Fibroblast of skin of left quadriceps (primary cell): ENCODE data around the gene RGL3.
"Not testable (repeated sequence)": the region's sequence is repeated elsewhere in the genome, so short reads cannot be mapped to it uniquely, and the experiment has no call there.

Experiments
- DNase-seq, 2 experiments: peaks; one replicate each; pipeline ENCODE4 v3.0.0-alpha.2; 2013; ENCODE audit warnings: low read depth in 2 of 2

RGL3 gene, protein sequence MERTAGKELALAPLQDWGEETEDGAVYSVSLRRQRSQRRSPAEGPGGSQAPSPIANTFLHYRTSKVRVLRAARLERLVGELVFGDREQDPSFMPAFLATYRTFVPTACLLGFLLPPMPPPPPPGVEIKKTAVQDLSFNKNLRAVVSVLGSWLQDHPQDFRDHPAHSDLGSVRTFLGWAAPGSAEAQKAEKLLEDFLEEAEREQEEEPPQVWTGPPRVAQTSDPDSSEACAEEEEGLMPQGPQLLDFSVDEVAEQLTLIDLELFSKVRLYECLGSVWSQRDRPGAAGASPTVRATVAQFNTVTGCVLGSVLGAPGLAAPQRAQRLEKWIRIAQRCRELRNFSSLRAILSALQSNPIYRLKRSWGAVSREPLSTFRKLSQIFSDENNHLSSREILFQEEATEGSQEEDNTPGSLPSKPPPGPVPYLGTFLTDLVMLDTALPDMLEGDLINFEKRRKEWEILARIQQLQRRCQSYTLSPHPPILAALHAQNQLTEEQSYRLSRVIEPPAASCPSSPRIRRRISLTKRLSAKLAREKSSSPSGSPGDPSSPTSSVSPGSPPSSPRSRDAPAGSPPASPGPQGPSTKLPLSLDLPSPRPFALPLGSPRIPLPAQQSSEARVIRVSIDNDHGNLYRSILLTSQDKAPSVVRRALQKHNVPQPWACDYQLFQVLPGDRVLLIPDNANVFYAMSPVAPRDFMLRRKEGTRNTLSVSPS

DNA sequence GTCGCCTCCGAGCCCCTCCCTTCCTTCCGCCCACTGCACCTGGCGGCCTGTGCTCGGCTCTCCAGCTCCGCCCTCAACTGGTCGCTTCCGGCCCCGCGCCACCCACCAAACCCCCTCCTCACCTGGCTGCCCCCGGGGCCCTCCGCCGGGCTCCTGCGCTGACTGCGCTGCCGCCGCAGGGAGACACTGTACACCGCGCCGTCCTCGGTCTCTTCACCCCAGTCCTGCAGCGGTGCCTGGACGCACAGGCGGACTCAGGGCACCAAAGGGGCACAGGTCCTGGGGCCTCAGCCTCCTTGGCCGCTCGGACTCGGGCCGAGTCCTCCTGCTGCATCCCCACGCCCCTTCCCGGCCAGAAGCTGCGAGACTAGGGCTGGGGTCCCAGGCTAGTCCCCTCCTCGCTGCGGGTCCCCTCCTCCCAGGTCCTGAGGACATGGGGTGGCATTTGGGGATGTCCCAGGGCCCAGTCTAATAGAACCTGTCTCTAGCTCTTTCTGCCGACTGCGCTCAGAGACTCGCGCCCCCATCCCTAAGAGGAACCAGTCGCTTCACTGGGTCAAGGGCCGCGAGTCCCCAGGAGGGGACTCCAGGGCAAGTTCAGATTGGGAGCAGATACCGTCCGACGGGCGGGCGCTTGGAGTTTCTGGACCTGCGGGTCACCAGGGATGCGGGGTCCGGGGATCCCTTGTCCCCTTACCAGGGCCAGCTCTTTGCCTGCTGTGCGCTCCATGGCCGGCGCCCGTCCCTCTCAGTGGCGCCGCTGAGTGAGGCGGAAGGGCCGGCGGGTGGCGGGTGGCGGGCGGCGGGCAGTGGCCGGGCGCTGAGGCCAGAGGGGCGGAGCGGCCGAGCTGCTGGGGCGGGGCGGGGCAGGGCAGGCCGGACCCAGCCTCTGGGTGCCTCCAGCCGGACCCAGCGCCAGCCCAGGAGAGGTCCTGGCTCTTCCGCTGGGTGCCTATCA lies at the start of gene RGL3:
TSS of gene RGL3 (minus strand) at position 766 of the 958 bp plus-strand sequence. CDS start at position 730, 36 bp downstream.
- DNase-seq, result no peak

DNA sequence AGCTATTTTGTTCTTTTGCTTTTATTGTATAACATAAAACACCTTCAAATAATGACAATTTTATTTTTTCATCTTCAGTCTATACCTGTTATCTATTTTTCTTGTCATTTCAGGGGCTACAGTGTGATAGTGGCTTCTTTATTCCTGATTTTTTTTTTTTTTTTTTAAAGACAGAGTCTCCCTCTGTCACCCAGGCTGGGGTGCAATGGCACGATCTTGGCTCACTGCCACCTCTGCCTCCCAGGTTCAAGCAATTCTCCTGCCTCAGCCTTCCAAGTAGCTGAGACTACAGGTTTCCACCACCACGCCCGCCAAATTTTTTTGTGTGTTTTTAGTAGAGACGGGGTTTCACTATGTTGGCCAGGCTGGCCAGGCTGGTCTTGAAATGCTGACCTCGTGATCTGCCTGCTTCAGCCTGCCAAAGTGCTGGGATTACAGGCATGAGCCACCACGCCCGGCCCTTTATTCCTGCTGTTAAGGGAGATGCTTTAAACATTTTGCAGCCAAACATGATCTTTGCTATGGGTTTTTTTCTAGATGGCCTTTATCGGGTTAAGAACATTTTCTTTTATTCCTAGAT lies 49.2 kb upstream of the RGL3 start:
- DNase-seq, result not testable (repeated sequence)

DNA sequence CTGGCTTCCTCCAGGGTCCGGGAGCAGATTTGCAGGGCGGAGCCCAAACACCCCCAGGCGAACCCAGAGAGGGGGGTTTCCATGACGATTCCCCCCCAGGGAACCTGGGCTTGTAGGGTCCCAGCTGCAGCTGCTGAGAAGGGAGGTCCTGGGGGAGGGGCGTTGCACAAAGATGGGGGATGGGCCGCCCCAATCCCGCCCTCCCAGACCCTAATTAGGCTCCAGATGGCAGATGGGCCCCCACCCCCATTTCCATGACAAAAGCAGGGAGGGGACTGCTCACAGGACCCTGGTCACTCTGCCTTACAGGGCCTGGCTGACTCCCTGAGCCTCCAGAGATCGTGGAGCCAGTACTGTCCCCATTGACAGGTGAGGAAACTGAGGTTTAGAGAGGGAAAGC lies 46.5 kb upstream of the RGL3 start:
- no peak for DNase-seq

DNA sequence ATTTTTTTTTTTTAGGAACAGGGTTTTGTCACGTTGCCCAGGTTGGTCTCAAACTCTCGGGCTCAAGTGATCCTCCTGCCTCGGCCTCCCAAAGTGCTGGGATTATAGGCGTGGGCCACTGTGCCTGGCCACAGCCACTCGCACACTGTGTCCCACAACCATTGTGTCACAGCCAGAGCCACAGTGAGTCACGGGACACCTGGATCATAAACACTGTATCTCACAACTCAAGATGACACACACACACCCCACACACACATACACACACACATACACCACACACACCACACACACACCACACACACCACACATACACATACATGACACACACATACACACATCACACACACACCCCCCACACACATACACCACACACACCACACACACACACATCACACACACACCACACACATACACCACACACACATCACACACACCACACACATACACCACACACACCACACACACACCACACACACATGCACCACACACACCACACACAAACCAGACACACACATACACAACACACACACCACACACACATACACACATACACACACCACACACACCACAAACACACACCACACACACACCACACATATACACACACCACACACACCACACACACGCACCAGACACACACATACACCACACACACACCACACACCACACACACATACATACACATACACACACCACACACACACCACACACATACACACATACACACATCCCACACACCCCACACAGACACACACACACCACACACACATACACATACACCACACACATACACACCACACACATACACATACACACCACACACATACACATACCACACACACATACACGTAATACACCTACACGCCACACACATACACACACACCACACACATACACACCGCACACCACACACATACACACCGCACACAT lies 45.5 kb upstream of the RGL3 start:
- no peak for DNase-seq

DNA sequence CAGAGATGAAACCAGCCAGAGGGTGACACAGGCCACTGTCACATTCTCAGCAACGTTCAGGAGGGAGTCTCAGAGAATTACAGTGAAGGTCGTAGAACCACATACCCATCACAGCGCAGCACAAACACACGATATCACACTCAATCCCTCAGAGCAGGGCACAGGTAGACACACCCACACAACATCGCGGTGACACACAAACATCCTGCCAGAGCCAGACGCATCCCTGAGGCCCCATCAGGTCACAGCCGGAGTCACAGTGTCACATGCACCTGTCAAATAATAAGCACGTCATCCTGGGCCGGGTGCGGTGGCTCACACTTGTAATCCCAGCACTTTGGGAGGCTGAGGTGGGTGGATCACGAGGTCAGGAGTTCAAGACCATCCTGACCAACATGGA lies 44.3 kb upstream of the RGL3 start:
- no peak for DNase-seq

DNA sequence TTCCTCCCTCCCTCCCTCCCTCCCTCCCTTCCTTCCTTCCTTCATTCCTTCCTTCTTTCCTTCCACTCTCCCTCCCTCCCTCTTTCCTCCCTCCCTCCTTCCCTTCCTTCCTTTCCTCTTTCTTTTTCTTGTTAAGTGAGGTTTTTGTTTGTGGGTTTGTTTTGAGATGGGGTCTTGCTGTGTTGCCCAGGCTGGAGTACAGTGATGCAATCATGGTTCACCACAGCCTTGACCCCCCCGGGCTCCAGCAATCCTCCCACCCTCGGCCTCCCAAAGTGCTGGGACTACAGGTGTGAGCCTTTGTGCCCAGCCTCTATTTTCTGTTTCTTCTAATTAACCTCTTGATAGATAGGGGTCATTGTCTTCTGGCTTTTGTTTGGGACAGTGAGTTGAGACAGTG lies 42.3 kb upstream of the RGL3 start:
- DNase-seq, result no peak

DNA sequence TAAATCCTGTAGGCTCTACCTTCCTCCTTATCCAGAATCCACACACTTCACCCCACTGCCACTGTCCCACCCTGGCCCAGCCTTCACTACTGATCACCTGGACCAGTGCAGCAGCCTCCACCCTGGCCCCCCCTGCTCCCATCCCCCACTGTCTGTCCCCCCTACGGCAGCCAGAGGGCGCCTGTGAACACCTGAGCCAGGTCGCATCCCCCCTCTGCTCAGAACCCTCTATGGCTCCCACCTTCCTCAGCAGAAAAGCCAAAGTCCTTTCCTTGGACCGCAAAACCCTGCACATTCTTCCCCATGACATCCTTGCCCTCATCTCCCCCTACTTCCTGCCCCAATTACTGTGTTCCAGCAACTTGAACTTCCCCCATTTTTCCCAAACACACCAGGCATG lies 41.1 kb upstream of the RGL3 start:
- no peak for DNase-seq

DNA sequence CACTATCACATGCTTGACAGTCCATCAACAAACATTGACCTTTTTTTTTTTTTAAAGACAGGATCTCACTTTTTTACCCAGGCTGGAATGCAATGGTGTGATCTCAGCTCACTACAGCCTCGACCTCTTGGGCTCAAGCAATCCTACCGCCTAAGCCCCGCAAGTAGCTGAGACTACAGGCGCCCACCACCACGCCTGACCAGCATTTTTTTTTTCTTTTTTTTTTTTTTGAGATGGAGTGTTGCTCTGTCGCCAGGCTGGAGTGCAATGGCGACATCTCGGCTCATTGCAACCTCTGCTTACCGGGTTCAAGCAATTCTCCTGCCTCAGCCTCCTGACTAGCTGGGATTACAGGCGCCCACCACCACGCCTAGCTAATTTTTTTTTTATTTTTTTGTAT lies 39.8 kb upstream of the RGL3 start:
- not testable (repeated sequence) for DNase-seq

DNA sequence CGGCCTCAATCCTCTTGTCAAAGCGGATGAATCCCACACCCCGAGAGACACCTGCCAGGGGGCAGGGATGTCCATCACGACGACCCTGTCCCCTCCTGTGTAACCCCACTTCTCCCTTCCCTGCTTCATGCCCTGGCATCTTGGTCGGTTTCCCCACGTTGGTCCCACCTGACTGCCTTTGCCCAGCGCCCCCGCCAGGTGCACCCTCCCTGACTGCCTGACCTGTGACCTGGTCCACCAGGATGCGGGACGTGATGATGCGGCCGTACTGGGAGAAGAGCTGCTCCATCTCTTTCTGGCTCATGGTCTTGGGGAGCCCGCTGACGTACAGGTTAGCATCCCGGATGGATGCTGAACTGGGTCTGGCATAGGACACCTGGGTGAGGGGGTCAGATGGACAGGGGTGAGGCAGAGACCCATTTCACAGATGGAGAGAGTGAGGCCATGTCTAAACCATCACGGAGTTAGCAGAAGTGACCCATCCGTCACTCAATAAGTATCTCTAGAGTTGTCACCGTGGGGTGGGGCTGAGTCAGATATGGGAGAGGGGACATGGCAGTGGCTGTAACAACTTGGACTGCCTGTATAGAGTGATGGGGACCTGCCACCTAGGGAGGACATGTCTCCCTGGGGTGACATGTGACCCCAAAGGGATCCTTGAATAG lies 39.3 kb upstream of the RGL3 start:
- no peak for DNase-seq

DNA sequence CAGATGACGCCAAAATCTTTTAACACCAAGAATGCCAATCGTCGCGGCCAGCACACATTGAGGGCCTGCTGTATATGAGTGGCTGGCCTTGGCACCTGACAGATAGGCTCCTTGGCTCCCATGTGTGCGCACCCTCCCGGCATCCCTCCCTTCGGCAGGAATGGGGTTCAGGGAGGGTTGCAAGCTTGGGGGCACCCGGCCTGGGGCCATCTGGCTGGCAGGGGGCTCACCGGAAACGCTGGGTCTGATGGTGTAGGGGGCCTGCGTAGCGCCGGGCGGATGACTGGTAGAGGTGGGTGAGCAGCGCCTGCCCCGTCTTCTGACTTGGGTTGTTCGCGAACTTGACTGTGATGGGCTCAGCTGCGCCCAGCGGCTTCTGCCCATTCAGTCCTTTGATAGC lies 38.7 kb upstream of the RGL3 start:
- no peak for DNase-seq

DNA sequence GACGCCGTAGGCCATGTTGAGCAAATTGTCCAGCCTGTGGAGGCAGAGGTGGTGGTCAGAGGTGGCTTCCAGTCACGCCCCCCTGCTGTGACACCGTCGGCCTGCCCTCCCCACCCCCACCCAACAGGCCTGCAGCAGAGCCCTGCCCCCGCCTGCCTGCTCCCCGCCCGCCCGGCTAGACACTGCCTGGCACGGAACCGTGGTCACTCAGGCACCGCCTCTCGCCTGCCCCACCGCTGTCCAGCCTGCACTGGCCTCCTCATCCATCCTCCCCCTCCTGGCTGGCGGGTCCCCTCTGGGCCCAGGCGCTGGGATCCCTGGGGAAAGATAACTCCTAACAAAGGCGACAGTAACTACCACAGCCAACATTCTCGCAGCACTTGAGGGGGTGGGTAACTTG lies 38.0 kb upstream of the RGL3 start:
- no peak for DNase-seq

DNA sequence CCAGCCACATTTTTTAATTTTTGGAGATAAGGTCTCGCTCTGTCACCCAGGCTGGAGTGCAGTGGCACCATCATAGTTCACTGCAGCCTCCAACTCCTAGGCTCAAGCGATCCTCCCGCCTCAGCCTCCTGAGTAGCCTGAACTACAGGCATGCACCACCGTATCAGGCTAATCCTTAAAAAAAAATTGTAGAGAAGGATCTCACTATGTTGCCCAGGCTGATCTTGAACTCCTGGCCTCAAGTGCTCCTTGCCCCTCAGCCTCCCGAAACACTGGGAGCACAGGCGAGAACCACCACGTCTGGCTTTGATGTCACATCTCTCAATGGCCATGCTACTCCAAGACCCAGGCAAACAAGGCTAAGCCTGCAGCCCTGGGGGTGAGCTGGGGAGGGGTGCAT lies 37.5 kb upstream of the RGL3 start:
- DNase-seq, result no peak

DNA sequence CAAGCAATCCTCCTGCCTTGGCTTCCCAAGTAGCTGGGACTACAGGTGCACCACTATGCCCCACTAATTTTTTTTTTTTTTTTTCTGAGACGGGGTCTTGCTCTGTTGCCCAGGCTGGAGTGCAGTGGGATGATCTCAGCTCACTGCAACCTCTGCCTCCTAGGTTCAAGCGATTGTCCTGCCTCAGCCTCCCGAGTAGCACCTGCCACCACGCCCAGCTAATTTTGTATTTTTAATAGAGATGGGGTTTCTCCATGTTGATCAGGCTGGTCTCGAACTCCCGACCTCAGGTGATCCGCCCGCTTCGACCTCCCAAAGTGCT lies 36.1 kb upstream of the RGL3 start:
- DNase-seq, result not testable (repeated sequence)

DNA sequence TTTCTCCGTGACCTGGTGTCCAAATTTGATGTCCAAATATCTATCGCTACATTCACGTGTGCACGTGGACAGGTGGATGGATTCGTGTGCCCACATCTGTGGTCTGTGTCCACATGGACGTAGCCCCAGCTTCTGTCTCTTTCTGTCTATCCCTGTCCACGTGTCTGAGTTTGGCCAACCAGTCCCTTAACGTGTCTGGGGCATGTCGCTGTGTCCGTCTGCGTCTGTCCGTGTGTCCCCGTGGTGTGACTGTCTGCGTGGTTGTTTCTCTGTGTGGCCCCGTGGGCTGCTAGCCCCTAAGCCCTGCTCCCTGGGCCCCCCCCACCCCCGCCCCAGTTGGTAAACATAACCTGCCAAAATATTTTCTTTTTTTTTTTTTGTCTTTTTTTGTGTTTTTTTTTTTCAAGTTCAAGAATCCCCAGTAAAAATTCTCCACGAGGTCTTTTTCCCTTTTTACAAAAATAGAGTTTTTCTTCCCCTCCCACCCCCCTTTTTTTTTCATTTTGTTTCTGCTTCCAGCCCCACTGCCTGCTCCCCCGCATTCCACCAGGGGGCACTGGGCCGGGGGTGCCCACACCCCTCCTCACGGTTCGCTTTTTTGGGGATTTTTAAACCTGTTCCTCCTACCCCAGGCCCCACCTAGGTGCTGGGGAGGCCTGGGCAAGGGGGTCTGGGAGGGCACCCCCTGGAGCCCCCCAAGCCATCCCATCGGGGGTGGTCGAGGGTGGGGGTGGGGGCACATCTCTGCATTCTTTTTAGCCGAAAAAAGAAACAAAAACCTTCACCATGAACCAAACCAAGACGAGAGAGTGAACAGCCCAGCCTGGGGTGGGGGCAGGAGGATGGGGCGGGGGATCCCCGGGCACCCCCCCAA lies 34.6 kb upstream of the RGL3 start:
- DNase-seq, result no peak

DNA sequence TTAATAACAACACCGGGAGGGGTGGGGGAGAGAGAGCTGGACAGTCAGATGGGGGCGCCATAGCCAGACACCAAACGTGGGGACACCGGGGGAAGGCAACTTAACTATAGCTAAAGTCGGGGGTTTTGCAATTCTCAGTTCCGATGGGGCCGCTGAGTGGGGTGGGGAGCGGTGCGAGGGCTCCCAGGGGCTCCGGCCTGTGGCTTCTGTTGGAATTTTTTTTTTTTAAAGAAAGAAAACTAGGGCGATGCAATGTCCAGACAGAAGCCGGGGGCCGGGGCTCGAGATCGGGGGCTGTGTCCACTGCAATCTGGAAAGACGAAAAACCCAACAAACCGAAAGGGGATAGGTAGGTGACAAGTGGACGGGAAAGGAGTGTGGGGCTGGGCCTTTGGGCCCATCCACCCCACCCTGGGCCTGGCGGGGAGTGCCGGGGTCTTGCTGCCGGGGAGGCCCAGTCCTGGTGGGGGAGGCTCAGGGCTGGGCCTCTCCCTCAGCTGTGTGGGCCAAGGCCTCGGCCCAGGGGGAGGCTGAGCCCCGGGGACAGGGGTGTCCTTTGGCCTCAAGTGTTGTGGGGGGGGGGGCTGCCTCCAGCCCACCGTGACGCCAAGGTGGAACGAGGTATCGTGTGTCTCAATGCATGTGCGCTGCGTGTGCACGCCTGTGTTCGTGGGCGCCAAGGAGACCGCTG lies 33.7 kb upstream of the RGL3 start:
- DNase-seq, result no peak

DNA sequence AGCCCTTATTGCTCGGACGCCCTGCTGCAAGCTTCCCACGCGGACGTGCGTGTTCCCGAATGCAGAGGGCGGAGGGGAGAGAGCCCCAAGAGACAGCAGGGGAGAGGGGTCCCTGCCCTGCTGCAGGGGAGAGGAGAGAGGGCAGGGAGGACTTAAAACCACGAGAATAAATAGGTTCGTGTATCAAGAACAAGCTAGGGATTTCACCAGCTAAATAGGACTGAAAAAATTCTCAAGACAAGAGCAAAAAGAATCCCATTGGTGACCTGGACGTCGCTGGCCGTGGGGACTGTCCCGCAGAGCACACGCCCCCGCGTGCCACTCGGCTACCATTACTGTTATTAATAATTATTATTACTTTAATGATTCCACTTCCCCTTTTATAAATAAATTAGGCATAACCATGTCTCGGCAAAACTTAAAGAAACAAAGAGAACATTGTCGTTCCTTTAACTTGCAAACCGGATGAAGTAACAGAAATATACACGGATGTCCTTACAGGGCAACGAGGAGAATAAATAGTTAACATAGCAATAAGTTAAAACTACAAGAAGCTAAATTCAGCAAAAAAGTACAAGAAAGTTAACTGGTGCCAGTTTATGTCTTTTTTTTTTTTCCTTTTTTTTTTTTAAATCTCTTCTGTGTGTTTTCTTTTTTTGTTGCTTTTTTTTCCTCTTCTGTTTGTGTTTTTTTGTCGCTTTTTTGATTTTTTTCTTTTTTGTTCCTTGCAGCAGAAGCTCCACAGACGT lies 32.9 kb upstream of the RGL3 start:
- DNase-seq, result no peak

DNA sequence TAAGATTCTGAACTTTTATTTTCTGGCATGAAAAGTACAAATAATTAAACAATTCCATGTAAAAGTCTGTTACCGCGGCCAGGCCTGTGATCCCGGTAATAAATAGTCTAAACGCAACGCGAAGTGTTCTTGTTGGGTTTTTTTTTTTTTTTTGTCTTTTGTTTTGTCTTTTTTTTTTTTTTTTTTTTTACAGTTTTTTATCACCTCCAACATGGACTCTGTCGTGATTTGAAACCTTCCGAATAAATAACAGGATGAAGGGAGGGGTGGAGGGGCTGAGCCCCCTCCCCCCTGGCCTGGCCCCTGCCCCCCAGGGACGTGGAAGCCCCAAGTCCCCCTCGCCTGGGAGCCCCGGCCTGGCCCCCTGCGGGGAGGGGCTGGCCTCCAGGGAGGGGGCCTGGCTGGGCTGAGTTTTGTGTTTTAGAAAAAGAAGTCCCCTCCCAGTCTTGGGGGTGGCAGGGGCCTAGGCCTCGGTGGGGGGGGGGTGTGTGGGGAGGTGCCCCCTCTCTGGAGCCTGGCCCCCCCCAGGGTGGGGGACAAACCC lies 32.3 kb upstream of the RGL3 start:
- DNase-seq, result no peak
